ENCODE results near the gene LRAT.
"Not testable (repeated sequence)": the region's sequence is repeated elsewhere in the genome, so short reads cannot be mapped to it uniquely, and the experiment has no call there.

The LRAT gene

GRCh38 chr4:154743683-154744340, at the start of gene LRAT:
Gene LRAT, plus strand, starts transcription at chr4:154744000. Its CDS starts 327 bp downstream, at chr4:154744327.
- no peak for DNase-seq (ENCODE audit: low spot score in 2 of 2)
- Mint-ChIP-seq H3K9me3 (no peaks in the 10 kb centered on the region), H3K4me1 (peaks cover 5% of the 10 kb centered on the region), H3K27me3 (peaks cover 71% of the 10 kb centered on the region), H3K27ac (ENCODE audit: low read depth) (no peak within 1 kb of the TSS), H3K4me3 (peak within 1 kb of the TSS; percentile 78), H3K36me3 (ENCODE audit: insufficient read depth) (peaks cover 2% of the 10 kb centered on the region)
- ATAC-seq (replicated peaks; ENCODE audit: extremely low read depth, poor library complexity, severe bottlenecking) = no peak

GRCh38 chr4:154707877-154708276, 35.9 kb upstream of the LRAT start:
- H3K4me3 Mint-ChIP-seq = no peak overlapping the region
- no peaks in the 10 kb centered on the region for H3K4me1 Mint-ChIP-seq
- no peak overlapping the region for H3K27ac Mint-ChIP-seq (ENCODE audit: low read depth)
- no peaks in the 10 kb centered on the region for H3K27me3 Mint-ChIP-seq
- DNase-seq (ENCODE audit: low spot score in 2 of 2) (no peak), ATAC-seq (replicated peaks; ENCODE audit: extremely low read depth, poor library complexity, severe bottlenecking) (no peak)
- H3K36me3 Mint-ChIP-seq (ENCODE audit: insufficient read depth) = no peaks in the 10 kb centered on the region
- peaks cover 6% of the 10 kb centered on the region for H3K9me3 Mint-ChIP-seq

GRCh38 chr4:154709550-154709949, 34.2 kb upstream of the LRAT start:
- no peaks in the 10 kb centered on the region for H3K27me3 Mint-ChIP-seq
- H3K4me1 Mint-ChIP-seq = no peaks in the 10 kb centered on the region
- no peak overlapping the region for H3K4me3 Mint-ChIP-seq
- ATAC-seq (replicated peaks; ENCODE audit: extremely low read depth, poor library complexity, severe bottlenecking) (no peak), DNase-seq (ENCODE audit: low spot score in 2 of 2) (no peak)
- no peaks in the 10 kb centered on the region for H3K36me3 Mint-ChIP-seq (ENCODE audit: insufficient read depth)
- H3K27ac Mint-ChIP-seq (ENCODE audit: low read depth) = no peak overlapping the region
- no peaks in the 10 kb centered on the region for H3K9me3 Mint-ChIP-seq

- no peaks in the 10 kb centered on the region for H3K4me1 Mint-ChIP-seq
- ATAC-seq (replicated peaks; ENCODE audit: extremely low read depth, poor library complexity, severe bottlenecking) (no peak), DNase-seq (ENCODE audit: low spot score in 2 of 2) (no peak)
- no peak overlapping the region for H3K4me3 Mint-ChIP-seq
- no peak overlapping the region for H3K27ac Mint-ChIP-seq (ENCODE audit: low read depth)
- no peaks in the 10 kb centered on the region for H3K27me3 Mint-ChIP-seq
- no peaks in the 10 kb centered on the region for H3K36me3 Mint-ChIP-seq (ENCODE audit: insufficient read depth)
- no peaks in the 10 kb centered on the region for H3K9me3 Mint-ChIP-seq
These were observed 32.3 kb upstream of the LRAT start for GRCh38 chr4:154711522-154711921.

GRCh38 chr4:154714339-154715040, 29.3 kb upstream of the LRAT start:
- no peaks in the 10 kb centered on the region for H3K4me1 Mint-ChIP-seq
- no peaks in the 10 kb centered on the region for H3K27me3 Mint-ChIP-seq
- H3K36me3 Mint-ChIP-seq (ENCODE audit: insufficient read depth) = no peaks in the 10 kb centered on the region
- H3K27ac Mint-ChIP-seq (ENCODE audit: low read depth) = no peak overlapping the region
- H3K4me3 Mint-ChIP-seq = no peak overlapping the region
- DNase-seq (ENCODE audit: low spot score in 2 of 2) = no peak
- no peaks in the 10 kb centered on the region for H3K9me3 Mint-ChIP-seq
- no peak for ATAC-seq (replicated peaks; ENCODE audit: extremely low read depth, poor library complexity, severe bottlenecking)

GRCh38 chr4:154719087-154719486, 24.7 kb upstream of the LRAT start:
- ATAC-seq (replicated peaks; ENCODE audit: extremely low read depth, poor library complexity, severe bottlenecking) (no peak), DNase-seq (ENCODE audit: low spot score in 2 of 2) (no peak)
- Mint-ChIP-seq H3K27ac (ENCODE audit: low read depth) (no peak overlapping the region), H3K4me1 (no peaks in the 10 kb centered on the region), H3K4me3 (no peak overlapping the region), H3K36me3 (ENCODE audit: insufficient read depth) (no peaks in the 10 kb centered on the region), H3K27me3 (no peaks in the 10 kb centered on the region), H3K9me3 (no peaks in the 10 kb centered on the region)

GRCh38 chr4:154720123-154720522, 23.7 kb upstream of the LRAT start:
- Mint-ChIP-seq H3K27ac (ENCODE audit: low read depth) (no peak overlapping the region), H3K36me3 (ENCODE audit: insufficient read depth) (no peaks in the 10 kb centered on the region), H3K4me1 (no peaks in the 10 kb centered on the region), H3K4me3 (no peak overlapping the region), H3K9me3 (no peaks in the 10 kb centered on the region), H3K27me3 (no peaks in the 10 kb centered on the region)
- ATAC-seq (replicated peaks; ENCODE audit: extremely low read depth, poor library complexity, severe bottlenecking) = no peak
- no peak for DNase-seq (ENCODE audit: low spot score in 2 of 2)

GRCh38 chr4:154720618-154721267, 23.1 kb upstream of the LRAT start:
- Mint-ChIP-seq H3K27me3 (peaks cover 3% of the 10 kb centered on the region), H3K4me3 (no peak overlapping the region), H3K27ac (ENCODE audit: low read depth) (no peak overlapping the region), H3K4me1 (no peaks in the 10 kb centered on the region), H3K9me3 (no peaks in the 10 kb centered on the region), H3K36me3 (ENCODE audit: insufficient read depth) (no peaks in the 10 kb centered on the region)
- DNase-seq (ENCODE audit: low spot score in 2 of 2) = no peak
- no peak for ATAC-seq (replicated peaks; ENCODE audit: extremely low read depth, poor library complexity, severe bottlenecking)

- H3K36me3 Mint-ChIP-seq (ENCODE audit: insufficient read depth) = no peaks in the 10 kb centered on the region
- no peaks in the 10 kb centered on the region for H3K9me3 Mint-ChIP-seq
- DNase-seq (ENCODE audit: low spot score in 2 of 2) (no peak), ATAC-seq (replicated peaks; ENCODE audit: extremely low read depth, poor library complexity, severe bottlenecking) (no peak)
- H3K27ac Mint-ChIP-seq (ENCODE audit: low read depth) = no peak overlapping the region
- H3K27me3 Mint-ChIP-seq = peaks cover 12% of the 10 kb centered on the region
- H3K4me3 Mint-ChIP-seq = no peak overlapping the region
- no peaks in the 10 kb centered on the region for H3K4me1 Mint-ChIP-seq
These were observed 21.5 kb upstream of the LRAT start for GRCh38 chr4:154722262-154722661.

GRCh38 chr4:154723601-154724000, 20.2 kb upstream of the LRAT start:
- not testable (repeated sequence) for H3K27ac Mint-ChIP-seq (ENCODE audit: low read depth); H3K36me3 Mint-ChIP-seq (ENCODE audit: insufficient read depth); DNase-seq (ENCODE audit: low spot score in 2 of 2); H3K4me3 Mint-ChIP-seq; ATAC-seq (replicated peaks; ENCODE audit: extremely low read depth, poor library complexity, severe bottlenecking); H3K4me1 Mint-ChIP-seq; H3K9me3 Mint-ChIP-seq
- H3K27me3 Mint-ChIP-seq = peaks cover 12% of the 10 kb centered on the region

- ATAC-seq (replicated peaks; ENCODE audit: extremely low read depth, poor library complexity, severe bottlenecking) = no peak
- DNase-seq (ENCODE audit: low spot score in 2 of 2) = no peak
- Mint-ChIP-seq H3K36me3 (ENCODE audit: insufficient read depth) (no peaks in the 10 kb centered on the region), H3K4me1 (no peaks in the 10 kb centered on the region), H3K9me3 (no peaks in the 10 kb centered on the region), H3K27ac (ENCODE audit: low read depth) (no peak overlapping the region), H3K27me3 (peaks cover 12% of the 10 kb centered on the region), H3K4me3 (no peak overlapping the region)
These were observed 16.3 kb upstream of the LRAT start for GRCh38 chr4:154727540-154727939.

- H3K4me3 Mint-ChIP-seq = no peak overlapping the region
- DNase-seq (ENCODE audit: low spot score in 2 of 2) (no peak), ATAC-seq (replicated peaks; ENCODE audit: extremely low read depth, poor library complexity, severe bottlenecking) (no peak)
- H3K27ac Mint-ChIP-seq (ENCODE audit: low read depth) = no peak overlapping the region
- H3K27me3 Mint-ChIP-seq = peaks cover 11% of the 10 kb centered on the region
- no peaks in the 10 kb centered on the region for H3K4me1 Mint-ChIP-seq
- H3K9me3 Mint-ChIP-seq = no peaks in the 10 kb centered on the region
- H3K36me3 Mint-ChIP-seq (ENCODE audit: insufficient read depth) = no peaks in the 10 kb centered on the region
These were observed 12.0 kb upstream of the LRAT start for GRCh38 chr4:154731756-154732155.

GRCh38 chr4:154732669-154733068, 11.1 kb upstream of the LRAT start:
- DNase-seq (ENCODE audit: low spot score in 2 of 2) = no peak
- Mint-ChIP-seq H3K27me3 (peaks cover 11% of the 10 kb centered on the region), H3K4me3 (no peak overlapping the region), H3K9me3 (no peaks in the 10 kb centered on the region), H3K27ac (ENCODE audit: low read depth) (no peak overlapping the region), H3K36me3 (ENCODE audit: insufficient read depth) (no peaks in the 10 kb centered on the region), H3K4me1 (no peaks in the 10 kb centered on the region)
- ATAC-seq (replicated peaks; ENCODE audit: extremely low read depth, poor library complexity, severe bottlenecking) = no peak

Measured in central memory CD8-positive, alpha-beta T cell (primary cell).